ENCODE measurements around the gene RAD50.

DNA sequence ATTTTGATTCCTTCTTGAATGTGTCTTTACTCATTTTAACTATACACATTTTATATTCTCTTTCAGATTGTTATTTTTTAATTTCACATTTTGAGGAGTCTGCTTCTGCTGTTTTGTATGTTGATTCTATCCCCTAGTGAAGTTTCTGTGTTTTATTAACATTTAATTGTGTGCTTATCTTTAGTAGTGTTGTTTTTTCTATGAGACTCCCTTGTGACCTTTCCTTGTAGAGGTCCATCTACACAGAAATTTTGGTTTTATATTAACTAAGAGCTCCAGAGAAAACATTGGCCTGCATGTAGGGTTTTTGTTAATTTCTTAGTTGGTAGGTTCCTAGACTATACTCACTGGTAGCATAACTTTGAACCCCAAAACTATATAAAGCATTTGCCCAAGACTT is 65.8 kb downstream of the RAD50 start:
- TF ChIP-seq, protein P1, sequence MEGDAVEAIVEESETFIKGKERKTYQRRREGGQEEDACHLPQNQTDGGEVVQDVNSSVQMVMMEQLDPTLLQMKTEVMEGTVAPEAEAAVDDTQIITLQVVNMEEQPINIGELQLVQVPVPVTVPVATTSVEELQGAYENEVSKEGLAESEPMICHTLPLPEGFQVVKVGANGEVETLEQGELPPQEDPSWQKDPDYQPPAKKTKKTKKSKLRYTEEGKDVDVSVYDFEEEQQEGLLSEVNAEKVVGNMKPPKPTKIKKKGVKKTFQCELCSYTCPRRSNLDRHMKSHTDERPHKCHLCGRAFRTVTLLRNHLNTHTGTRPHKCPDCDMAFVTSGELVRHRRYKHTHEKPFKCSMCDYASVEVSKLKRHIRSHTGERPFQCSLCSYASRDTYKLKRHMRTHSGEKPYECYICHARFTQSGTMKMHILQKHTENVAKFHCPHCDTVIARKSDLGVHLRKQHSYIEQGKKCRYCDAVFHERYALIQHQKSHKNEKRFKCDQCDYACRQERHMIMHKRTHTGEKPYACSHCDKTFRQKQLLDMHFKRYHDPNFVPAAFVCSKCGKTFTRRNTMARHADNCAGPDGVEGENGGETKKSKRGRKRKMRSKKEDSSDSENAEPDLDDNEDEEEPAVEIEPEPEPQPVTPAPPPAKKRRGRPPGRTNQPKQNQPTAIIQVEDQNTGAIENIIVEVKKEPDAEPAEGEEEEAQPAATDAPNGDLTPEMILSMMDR (IDR thresholded peaks at IDR 0.05; ENCODE audit: insufficient read depth, low read length, poor library complexity, severe bottlenecking): no peak
- no peak for TF ChIP-seq EZH2phosphoT487 (conservative IDR thresholded peaks at IDR 0.05; ENCODE audit: low read length)

Data from SU-DHL-6 (cell line).